SK-N-SH treated with all-trans-retinoic acid at 6 μM for 48 hours (cell line): ENCODE measurements around the gene PRKG1.

Experiments
- ARNTL ChIP-seq: fragments of 450-650 bp; formaldehyde crosslinking; IDR thresholded peaks from 2 replicates; pipeline ENCODE4 v1.5.0; 2020; ENCODE audit warnings: low read depth, mild to moderate bottlenecking, moderate library complexity, borderline replicate concordance
- CSDC2 ChIP-seq: fragments of 250-450 bp; sonication (Bioruptor Pico); IDR thresholded peaks from 2 replicates; pipeline ENCODE4 v1.5.0; 2020; ENCODE audit warnings: mild to moderate bottlenecking, moderate library complexity
- OSR1 ChIP-seq: fragments of 250-450 bp; sonication (Bioruptor Pico); IDR thresholded peaks from 2 replicates; pipeline ENCODE4 v1.8.0; 2022; ENCODE audit warnings: moderate library complexity, mild to moderate bottlenecking, inconsistent platforms
- RARB ChIP-seq: fragments of 250-450 bp; sonication (Bioruptor Pico); IDR thresholded peaks from 2 replicates; pipeline ENCODE4 v1.8.0; 2021; ENCODE audit warnings: mild to moderate bottlenecking, moderate library complexity
- TOX ChIP-seq: fragments of 250-450 bp; sonication (Bioruptor Pico); IDR thresholded peaks from 2 replicates; pipeline ENCODE4 v1.8.0; 2021; ENCODE audit warnings: mild to moderate bottlenecking, moderate library complexity, borderline replicate concordance
- ZFP3 ChIP-seq: fragments of 250-450 bp; sonication (Bioruptor Pico); IDR thresholded peaks from 2 replicates; pipeline ENCODE4 v1.5.0; 2020; ENCODE audit warnings: mild to moderate bottlenecking, moderate library complexity
- ZFP30 ChIP-seq: fragments of 450-650 bp; formaldehyde crosslinking; IDR thresholded peaks from 2 replicates; pipeline ENCODE4 v1.5.0; 2022; ENCODE audit warnings: mild to moderate bottlenecking, moderate library complexity
- ZNF565 ChIP-seq: fragments of 450-650 bp; formaldehyde crosslinking; conservative IDR thresholded peaks from 2 replicates; pipeline ENCODE4 v1.5.0; 2020; ENCODE audit warnings: low read depth, mild to moderate bottlenecking, moderate library complexity
- TF ChIP-seq, protein P1 (sequence below): fragments of 250-450 bp; sonication (Bioruptor Pico); IDR thresholded peaks from 2 replicates; pipeline ENCODE4 v1.5.0; 2020; ENCODE audit warnings: mild to moderate bottlenecking, moderate library complexity
- TF ChIP-seq, protein P2 (sequence below): fragments of 250-450 bp; sonication (Bioruptor Pico); IDR thresholded peaks from 2 replicates; pipeline ENCODE4 v1.5.1; 2020; ENCODE audit warnings: low read depth, mild to moderate bottlenecking, moderate library complexity
- TF ChIP-seq, protein P3 (sequence below): fragments of 250-450 bp; sonication (Bioruptor Pico); IDR thresholded peaks from 2 replicates; pipeline ENCODE4 v1.8.0; 2020; ENCODE audit warnings: mild to moderate bottlenecking, moderate library complexity, borderline replicate concordance

DNA sequence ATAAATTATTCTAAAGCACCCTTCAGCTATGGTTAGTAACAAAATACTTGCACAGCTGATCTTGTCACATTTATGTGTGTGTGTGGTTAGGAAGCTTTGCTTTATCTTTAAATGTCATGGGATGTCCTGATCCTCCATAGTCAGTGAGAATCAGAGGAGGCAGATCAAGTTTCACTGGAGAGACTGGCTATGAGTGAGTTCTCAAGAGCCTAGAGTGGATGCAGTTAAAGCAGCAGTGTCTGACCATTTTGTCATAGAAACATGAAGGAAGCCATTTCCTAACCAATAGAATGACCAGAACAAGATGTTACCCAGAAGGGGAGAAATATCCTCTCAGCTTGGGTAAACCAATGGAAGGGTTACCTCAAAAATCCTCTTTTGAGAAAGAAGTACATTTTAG lies 1032.6 kb downstream of the PRKG1 start:
- no peak for TF ChIP-seq ZFP30 (CRISPR knock-in tag)
- TF ChIP-seq, protein P1, sequence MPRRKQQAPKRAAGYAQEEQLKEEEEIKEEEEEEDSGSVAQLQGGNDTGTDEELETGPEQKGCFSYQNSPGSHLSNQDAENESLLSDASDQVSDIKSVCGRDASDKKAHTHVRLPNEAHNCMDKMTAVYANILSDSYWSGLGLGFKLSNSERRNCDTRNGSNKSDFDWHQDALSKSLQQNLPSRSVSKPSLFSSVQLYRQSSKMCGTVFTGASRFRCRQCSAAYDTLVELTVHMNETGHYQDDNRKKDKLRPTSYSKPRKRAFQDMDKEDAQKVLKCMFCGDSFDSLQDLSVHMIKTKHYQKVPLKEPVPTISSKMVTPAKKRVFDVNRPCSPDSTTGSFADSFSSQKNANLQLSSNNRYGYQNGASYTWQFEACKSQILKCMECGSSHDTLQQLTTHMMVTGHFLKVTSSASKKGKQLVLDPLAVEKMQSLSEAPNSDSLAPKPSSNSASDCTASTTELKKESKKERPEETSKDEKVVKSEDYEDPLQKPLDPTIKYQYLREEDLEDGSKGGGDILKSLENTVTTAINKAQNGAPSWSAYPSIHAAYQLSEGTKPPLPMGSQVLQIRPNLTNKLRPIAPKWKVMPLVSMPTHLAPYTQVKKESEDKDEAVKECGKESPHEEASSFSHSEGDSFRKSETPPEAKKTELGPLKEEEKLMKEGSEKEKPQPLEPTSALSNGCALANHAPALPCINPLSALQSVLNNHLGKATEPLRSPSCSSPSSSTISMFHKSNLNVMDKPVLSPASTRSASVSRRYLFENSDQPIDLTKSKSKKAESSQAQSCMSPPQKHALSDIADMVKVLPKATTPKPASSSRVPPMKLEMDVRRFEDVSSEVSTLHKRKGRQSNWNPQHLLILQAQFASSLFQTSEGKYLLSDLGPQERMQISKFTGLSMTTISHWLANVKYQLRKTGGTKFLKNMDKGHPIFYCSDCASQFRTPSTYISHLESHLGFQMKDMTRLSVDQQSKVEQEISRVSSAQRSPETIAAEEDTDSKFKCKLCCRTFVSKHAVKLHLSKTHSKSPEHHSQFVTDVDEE = no peak
- TF ChIP-seq OSR1 = no peak
- TF ChIP-seq TOX (CRISPR knock-in tag) = no peak
- TF ChIP-seq RARB (CRISPR knock-in tag) = no peak
- no peak for TF ChIP-seq ZFP3 (CRISPR knock-in tag)
- TF ChIP-seq ARNTL (CRISPR knock-in tag) = no peak
- TF ChIP-seq, protein P2, sequence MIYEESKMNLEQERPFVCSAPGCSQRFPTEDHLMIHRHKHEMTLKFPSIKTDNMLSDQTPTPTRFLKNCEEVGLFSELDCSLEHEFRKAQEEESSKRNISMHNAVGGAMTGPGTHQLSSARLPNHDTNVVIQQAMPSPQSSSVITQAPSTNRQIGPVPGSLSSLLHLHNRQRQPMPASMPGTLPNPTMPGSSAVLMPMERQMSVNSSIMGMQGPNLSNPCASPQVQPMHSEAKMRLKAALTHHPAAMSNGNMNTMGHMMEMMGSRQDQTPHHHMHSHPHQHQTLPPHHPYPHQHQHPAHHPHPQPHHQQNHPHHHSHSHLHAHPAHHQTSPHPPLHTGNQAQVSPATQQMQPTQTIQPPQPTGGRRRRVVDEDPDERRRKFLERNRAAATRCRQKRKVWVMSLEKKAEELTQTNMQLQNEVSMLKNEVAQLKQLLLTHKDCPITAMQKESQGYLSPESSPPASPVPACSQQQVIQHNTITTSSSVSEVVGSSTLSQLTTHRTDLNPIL = no peak
- no peak for TF ChIP-seq CSDC2 (CRISPR knock-in tag)
- no peak for TF ChIP-seq ZNF565 (CRISPR knock-in tag)
- TF ChIP-seq, protein P3, sequence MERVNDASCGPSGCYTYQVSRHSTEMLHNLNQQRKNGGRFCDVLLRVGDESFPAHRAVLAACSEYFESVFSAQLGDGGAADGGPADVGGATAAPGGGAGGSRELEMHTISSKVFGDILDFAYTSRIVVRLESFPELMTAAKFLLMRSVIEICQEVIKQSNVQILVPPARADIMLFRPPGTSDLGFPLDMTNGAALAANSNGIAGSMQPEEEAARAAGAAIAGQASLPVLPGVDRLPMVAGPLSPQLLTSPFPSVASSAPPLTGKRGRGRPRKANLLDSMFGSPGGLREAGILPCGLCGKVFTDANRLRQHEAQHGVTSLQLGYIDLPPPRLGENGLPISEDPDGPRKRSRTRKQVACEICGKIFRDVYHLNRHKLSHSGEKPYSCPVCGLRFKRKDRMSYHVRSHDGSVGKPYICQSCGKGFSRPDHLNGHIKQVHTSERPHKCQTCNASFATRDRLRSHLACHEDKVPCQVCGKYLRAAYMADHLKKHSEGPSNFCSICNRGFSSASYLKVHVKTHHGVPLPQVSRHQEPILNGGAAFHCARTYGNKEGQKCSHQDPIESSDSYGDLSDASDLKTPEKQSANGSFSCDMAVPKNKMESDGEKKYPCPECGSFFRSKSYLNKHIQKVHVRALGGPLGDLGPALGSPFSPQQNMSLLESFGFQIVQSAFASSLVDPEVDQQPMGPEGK (CRISPR knock-in tag) = no peak
